CD1c-positive myeloid dendritic cell (primary cell): ENCODE results near the gene IQSEC1.
A peak's percentile ranks its signal among the peaks of the same experiment; 100 is the strongest.

Experiments used
- DNase-seq: peaks from one replicate; pipeline ENCODE4 v3.0.0-alpha.2; 2016; ENCODE audit errors: extremely low spot score

Gene IQSEC1

GRCh38 chr3:12967606-12968351 is 105.5 kb downstream of the IQSEC1 start:
- peak; percentile 88 for DNase-seq

GRCh38 chr3:12966847-12967605 is 106.2 kb downstream of the IQSEC1 start:
- peak; percentile 16 for DNase-seq

- DNase-seq, result no peak
Observed at GRCh38 chr3:12965999-12966846, 107.0 kb downstream of the IQSEC1 start.

- no peak for DNase-seq
Observed at GRCh38 chr3:12964711-12965612, 108.3 kb downstream of the IQSEC1 start.

- DNase-seq, result peak; percentile 87
Observed at GRCh38 chr3:12963922-12964701, 109.1 kb downstream of the IQSEC1 start.

GRCh38 chr3:12963231-12963896 is 109.9 kb downstream of the IQSEC1 start:
- DNase-seq, result no peak

GRCh38 chr3:12962292-12962691 is 110.9 kb downstream of the IQSEC1 start:
- DNase-seq, result no peak

GRCh38 chr3:12961697-12962036 is 111.6 kb downstream of the IQSEC1 start:
- DNase-seq, result no peak

- DNase-seq, result no peak
Observed at GRCh38 chr3:12961007-12961696, 112.1 kb downstream of the IQSEC1 start.

- DNase-seq, result no peak
Observed at GRCh38 chr3:12960497-12960896, 112.7 kb downstream of the IQSEC1 start.

- DNase-seq, result peak; percentile 81
Observed at GRCh38 chr3:12959838-12960378, 113.3 kb downstream of the IQSEC1 start.

GRCh38 chr3:12959410-12959809 is 113.8 kb downstream of the IQSEC1 start:
- no peak for DNase-seq

- no peak for DNase-seq
Observed at GRCh38 chr3:12957824-12958792, 115.1 kb downstream of the IQSEC1 start.

GRCh38 chr3:12957339-12957738 is 115.9 kb downstream of the IQSEC1 start:
- no peak for DNase-seq

GRCh38 chr3:12956316-12956660 is 116.9 kb downstream of the IQSEC1 start:
- no peak for DNase-seq

- DNase-seq, result no peak
Observed at GRCh38 chr3:12955651-12956315, 117.4 kb downstream of the IQSEC1 start.

- DNase-seq, result peak; percentile 73
Observed at GRCh38 chr3:12954891-12955650, 118.2 kb downstream of the IQSEC1 start.
